ENCODE results near the gene MEF2A. TPM values are rescaled to one million over a fixed set of nuclear protein-coding genes. Genes with fewer than 3 reads are reported as not detected.
A peak's percentile ranks its signal among the peaks of the same experiment; 100 is the strongest.

MEF2A gene
- polyA plus RNA-seq, 4 donors, result 11.2 to 22.6 (median 12.7) TPM

DNA sequence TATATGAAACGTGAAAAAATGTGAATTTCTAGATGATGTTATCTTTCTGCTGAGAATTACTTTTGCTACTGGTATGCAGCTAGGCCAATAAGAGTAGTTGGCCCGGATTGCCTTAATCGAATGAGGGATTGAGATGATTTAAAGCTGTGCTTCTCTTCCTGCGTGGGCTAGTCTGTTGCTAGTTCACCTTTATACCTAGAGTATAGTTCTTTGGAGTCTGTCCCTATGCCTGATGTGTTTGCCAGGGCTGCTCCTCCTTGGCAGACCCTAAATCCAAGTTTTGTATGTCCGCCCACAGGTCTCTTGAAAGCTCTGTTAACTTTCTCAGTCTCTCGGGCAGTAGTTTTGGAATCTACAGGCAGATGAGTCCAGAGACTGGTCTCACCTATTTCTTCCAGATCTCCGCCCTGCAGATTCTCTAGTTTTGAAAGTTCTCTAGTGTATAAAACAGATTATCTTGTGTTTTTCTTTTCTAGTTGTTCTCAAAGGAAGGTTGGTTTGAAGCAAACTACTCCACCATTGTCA, 64.9 kb downstream of the MEF2A start:
- no peaks in the 10 kb centered on the region for H3K9me3 ChIP-seq (ENCODE audit: control insufficient read depth in 2 of 2, insufficient read depth in 1 of 2, low read depth in 1 of 2, low read length in 1 of 2)
- peaks cover 0 to 11% (median 5%) of the 10 kb centered on the region in 3 donors for H3K4me1 ChIP-seq (ENCODE audit: control insufficient read depth in 3 of 3, insufficient read depth in 2 of 3, low read depth in 1 of 3, low read length in 2 of 3)
- H3K27me3 ChIP-seq (ENCODE audit: control insufficient read depth in 3 of 3, insufficient read depth in 3 of 3, low read length in 3 of 3), result no peaks in the 10 kb centered on the region
- peaks cover 0 to 2% (median 0%) of the 10 kb centered on the region in 3 donors for H3K36me3 ChIP-seq (ENCODE audit: control insufficient read depth in 3 of 3, insufficient read depth in 2 of 3, low read depth in 1 of 3, low read length in 3 of 3)
- no peak overlapping the region for H3K4me3 ChIP-seq (ENCODE audit: low read depth in 1 of 3, low read length in 3 of 3)
- DNase-seq, result no peak
- 84 to 88% (median 85%) methylated on average over 7 of the region's 7 CpGs for WGBS, 3 donors
- FAIRE-seq, result no peak
- H3K27ac ChIP-seq (ENCODE audit: low read depth in 1 of 3, low read length in 2 of 3), result peak overlapping the region in 2 of 3 donors; percentile 11 to 68

DNA sequence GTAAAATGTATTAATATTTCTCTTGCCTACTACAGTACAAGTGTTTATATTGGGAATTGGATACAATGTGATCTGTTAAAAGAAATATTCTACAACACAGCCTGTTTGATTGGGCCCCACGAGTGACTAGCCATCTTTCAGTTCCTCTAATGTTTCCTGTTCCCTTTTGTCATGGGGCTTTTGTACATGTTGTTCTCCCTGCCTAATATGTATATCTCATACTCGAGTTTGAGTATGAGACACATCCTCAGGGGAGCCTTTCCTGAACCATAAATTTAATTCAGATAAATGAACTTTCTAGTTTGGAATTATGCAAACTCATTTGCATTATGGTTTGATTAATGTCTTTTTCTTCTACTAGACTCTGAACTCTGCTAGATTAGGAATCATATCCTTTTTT, 65.5 kb downstream of the MEF2A start:
- FAIRE-seq (no peak), DNase-seq (peak in 1 of 2 donors; percentile 40)
- Histone ChIP-seq H3K36me3 (ENCODE audit: control insufficient read depth in 3 of 3, insufficient read depth in 2 of 3, low read depth in 1 of 3, low read length in 3 of 3) (peaks cover 0 to 2% (median 1%) of the 10 kb centered on the region in 3 donors), H3K27me3 (ENCODE audit: control insufficient read depth in 3 of 3, insufficient read depth in 3 of 3, low read length in 3 of 3) (no peaks in the 10 kb centered on the region), H3K4me1 (ENCODE audit: control insufficient read depth in 3 of 3, insufficient read depth in 2 of 3, low read depth in 1 of 3, low read length in 2 of 3) (peaks cover 0 to 11% (median 5%) of the 10 kb centered on the region in 3 donors), H3K4me3 (ENCODE audit: low read depth in 1 of 3, low read length in 3 of 3) (no peak overlapping the region), H3K9me3 (ENCODE audit: control insufficient read depth in 2 of 2, insufficient read depth in 1 of 2, low read depth in 1 of 2, low read length in 1 of 2) (peaks cover 0 to 1% of the 10 kb centered on the region in 2 donors), H3K27ac (ENCODE audit: low read depth in 1 of 3, low read length in 2 of 3) (no peak overlapping the region)
- WGBS, 3 donors, result 3 to 9% (median 8%) methylated on average over 2 of the region's 2 CpGs

DNA sequence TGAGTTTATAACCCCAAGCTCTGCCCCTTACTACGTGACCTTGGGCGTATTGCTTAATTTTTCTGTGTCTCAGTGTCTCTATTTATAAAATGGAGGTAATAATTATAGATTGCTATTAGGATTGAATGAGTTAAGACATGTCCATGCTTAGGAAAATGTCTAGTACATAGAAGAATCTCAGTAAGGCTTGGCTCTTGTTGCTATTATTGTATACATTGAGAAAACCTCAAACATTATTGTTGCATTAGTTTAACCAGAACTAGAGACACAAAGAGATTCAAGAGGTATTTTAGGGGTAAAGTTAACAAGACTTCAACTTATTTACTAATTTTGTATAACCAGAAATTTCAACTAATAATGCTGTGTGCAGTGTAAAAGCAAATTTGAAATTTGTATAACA, 66.7 kb downstream of the MEF2A start:
- DNase-seq (no peak), FAIRE-seq (peak; percentile 80)
- Histone ChIP-seq H3K36me3 (ENCODE audit: control insufficient read depth in 3 of 3, insufficient read depth in 2 of 3, low read depth in 1 of 3, low read length in 3 of 3) (peaks cover 0 to 4% (median 2%) of the 10 kb centered on the region in 3 donors), H3K27me3 (ENCODE audit: control insufficient read depth in 3 of 3, insufficient read depth in 3 of 3, low read length in 3 of 3) (no peaks in the 10 kb centered on the region), H3K4me3 (ENCODE audit: low read depth in 1 of 3, low read length in 3 of 3) (no peak overlapping the region), H3K9me3 (ENCODE audit: control insufficient read depth in 2 of 2, insufficient read depth in 1 of 2, low read depth in 1 of 2, low read length in 1 of 2) (peaks cover 0 to 5% of the 10 kb centered on the region in 2 donors), H3K4me1 (ENCODE audit: control insufficient read depth in 3 of 3, insufficient read depth in 2 of 3, low read depth in 1 of 3, low read length in 2 of 3) (peaks cover 0 to 11% (median 5%) of the 10 kb centered on the region in 3 donors), H3K27ac (ENCODE audit: low read depth in 1 of 3, low read length in 2 of 3) (no peak overlapping the region)
- 87 to 92% (median 90%) methylated on average over 2 of the region's 2 CpGs for WGBS, 3 donors

DNA sequence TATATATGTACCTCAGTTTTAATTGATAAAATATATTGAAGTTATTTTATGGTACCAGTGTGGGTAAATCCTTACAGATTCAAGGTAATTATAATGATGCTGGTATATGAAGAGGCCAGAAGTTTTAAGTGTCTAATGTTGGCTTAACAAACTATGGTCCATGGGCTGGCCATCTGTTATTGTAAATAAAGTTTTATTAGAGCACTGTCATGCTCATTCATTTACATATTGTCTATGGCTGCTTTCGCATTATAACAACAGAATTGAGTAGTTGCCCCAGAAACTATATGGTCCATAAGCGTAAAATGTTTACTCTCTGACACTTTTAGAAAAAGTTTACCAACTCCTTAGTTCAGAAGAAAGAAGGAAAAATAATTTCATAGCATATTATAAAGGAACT, 67.9 kb downstream of the MEF2A start:
- peaks cover 0 to 5% of the 10 kb centered on the region in 2 donors for H3K9me3 ChIP-seq (ENCODE audit: control insufficient read depth in 2 of 2, insufficient read depth in 1 of 2, low read depth in 1 of 2, low read length in 1 of 2)
- no peak overlapping the region for H3K4me3 ChIP-seq (ENCODE audit: low read depth in 1 of 3, low read length in 3 of 3)
- H3K36me3 ChIP-seq (ENCODE audit: control insufficient read depth in 3 of 3, insufficient read depth in 2 of 3, low read depth in 1 of 3, low read length in 3 of 3), result peaks cover 0 to 4% (median 2%) of the 10 kb centered on the region in 3 donors
- WGBS, 3 donors, result 96 to 100% (median 100%) methylated on average over 2 of the region's 2 CpGs
- no peaks in the 10 kb centered on the region for H3K27me3 ChIP-seq (ENCODE audit: control insufficient read depth in 3 of 3, insufficient read depth in 3 of 3, low read length in 3 of 3)
- no peak for DNase-seq
- H3K4me1 ChIP-seq (ENCODE audit: control insufficient read depth in 3 of 3, insufficient read depth in 2 of 3, low read depth in 1 of 3, low read length in 2 of 3), result peaks cover 0 to 11% (median 5%) of the 10 kb centered on the region in 3 donors
- FAIRE-seq, result no peak
- H3K27ac ChIP-seq (ENCODE audit: low read depth in 1 of 3, low read length in 2 of 3), result no peak overlapping the region

DNA sequence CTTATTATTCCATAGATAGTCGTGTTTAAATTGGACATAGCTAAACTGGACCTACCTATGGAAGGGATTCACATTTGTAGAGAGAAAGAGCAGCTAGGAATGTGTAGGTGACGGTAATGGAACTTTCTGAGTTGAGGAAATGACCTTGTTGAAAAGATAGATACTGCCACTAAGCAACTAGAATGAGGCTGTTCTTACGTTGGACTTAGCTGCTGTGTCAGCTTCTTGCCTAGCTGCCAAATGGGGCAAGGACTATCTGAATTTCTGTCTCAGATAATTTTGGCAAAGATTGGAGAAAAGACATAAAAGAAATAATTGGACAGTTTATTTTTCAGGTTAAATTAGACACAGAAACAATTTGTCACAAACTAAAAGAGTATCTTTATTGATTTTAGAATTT, 68.8 kb downstream of the MEF2A start:
- DNase-seq (peak in 1 of 2 donors; percentile 5), FAIRE-seq (no peak)
- Histone ChIP-seq H3K9me3 (ENCODE audit: control insufficient read depth in 2 of 2, insufficient read depth in 1 of 2, low read depth in 1 of 2, low read length in 1 of 2) (peaks cover 0 to 5% of the 10 kb centered on the region in 2 donors), H3K4me3 (ENCODE audit: low read depth in 1 of 3, low read length in 3 of 3) (no peak overlapping the region), H3K36me3 (ENCODE audit: control insufficient read depth in 3 of 3, insufficient read depth in 2 of 3, low read depth in 1 of 3, low read length in 3 of 3) (peaks cover 0 to 4% (median 2%) of the 10 kb centered on the region in 3 donors), H3K27ac (ENCODE audit: low read depth in 1 of 3, low read length in 2 of 3) (no peak overlapping the region), H3K4me1 (ENCODE audit: control insufficient read depth in 3 of 3, insufficient read depth in 2 of 3, low read depth in 1 of 3, low read length in 2 of 3) (peaks cover 0 to 11% (median 5%) of the 10 kb centered on the region in 3 donors), H3K27me3 (ENCODE audit: control insufficient read depth in 3 of 3, insufficient read depth in 3 of 3, low read length in 3 of 3) (no peaks in the 10 kb centered on the region)
- 65 to 77% (median 72%) methylated on average over 3 of the region's 3 CpGs for WGBS, 3 donors

DNA sequence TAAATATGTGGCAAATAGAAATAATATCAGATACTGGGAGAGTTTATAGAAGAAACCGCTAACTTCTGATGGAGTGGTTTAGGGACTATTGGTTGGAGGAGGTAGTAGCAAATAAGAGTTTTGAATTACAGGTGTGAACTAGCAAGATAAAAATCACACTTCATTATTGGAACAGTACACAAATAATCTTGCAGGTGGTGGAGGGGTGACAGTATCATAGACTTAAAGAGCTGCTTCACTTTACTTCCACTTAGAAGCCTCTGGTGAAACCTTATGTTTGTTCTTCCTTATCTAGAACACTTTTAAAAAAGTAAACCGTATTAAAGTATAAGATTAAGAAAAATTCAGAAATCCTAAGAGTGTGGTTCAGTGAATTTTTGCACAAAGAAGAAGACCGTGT, 69.4 kb downstream of the MEF2A start:
- no peak overlapping the region for H3K27ac ChIP-seq (ENCODE audit: low read depth in 1 of 3, low read length in 2 of 3)
- peaks cover 0 to 11% (median 5%) of the 10 kb centered on the region in 3 donors for H3K4me1 ChIP-seq (ENCODE audit: control insufficient read depth in 3 of 3, insufficient read depth in 2 of 3, low read depth in 1 of 3, low read length in 2 of 3)
- H3K4me3 ChIP-seq (ENCODE audit: low read depth in 1 of 3, low read length in 3 of 3), result no peak overlapping the region
- peaks cover 0 to 5% of the 10 kb centered on the region in 2 donors for H3K9me3 ChIP-seq (ENCODE audit: control insufficient read depth in 2 of 2, insufficient read depth in 1 of 2, low read depth in 1 of 2, low read length in 1 of 2)
- whole genome bisulfite sequencing, 3 donors, result 92 to 95% (median 93%) methylated on average over 3 of the region's 3 CpGs
- FAIRE-seq (no peak), DNase-seq (no peak)
- H3K36me3 ChIP-seq (ENCODE audit: control insufficient read depth in 3 of 3, insufficient read depth in 2 of 3, low read depth in 1 of 3, low read length in 3 of 3), result peaks cover 0 to 4% (median 2%) of the 10 kb centered on the region in 3 donors
- H3K27me3 ChIP-seq (ENCODE audit: control insufficient read depth in 3 of 3, insufficient read depth in 3 of 3, low read length in 3 of 3), result no peaks in the 10 kb centered on the region

DNA sequence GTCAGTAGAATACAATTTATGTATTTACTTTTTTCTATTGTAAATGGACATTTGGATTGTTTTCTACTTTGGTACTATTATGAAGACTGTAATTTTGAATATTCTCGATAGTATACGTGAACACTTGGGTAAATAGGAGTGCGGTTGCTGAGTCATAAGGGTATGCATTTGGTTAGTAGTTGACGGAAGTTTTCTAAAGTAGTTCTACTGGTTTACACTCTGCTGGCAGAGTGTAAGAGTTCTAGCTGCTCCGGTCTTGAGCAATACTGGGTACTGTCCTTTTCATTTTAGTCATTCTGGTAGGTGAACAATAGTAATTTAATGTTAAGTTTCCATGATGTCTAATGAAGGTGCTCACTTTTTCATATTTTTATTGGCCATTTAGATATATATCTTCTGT, 70.0 kb downstream of the MEF2A start:
- FAIRE-seq, result no peak

DNA sequence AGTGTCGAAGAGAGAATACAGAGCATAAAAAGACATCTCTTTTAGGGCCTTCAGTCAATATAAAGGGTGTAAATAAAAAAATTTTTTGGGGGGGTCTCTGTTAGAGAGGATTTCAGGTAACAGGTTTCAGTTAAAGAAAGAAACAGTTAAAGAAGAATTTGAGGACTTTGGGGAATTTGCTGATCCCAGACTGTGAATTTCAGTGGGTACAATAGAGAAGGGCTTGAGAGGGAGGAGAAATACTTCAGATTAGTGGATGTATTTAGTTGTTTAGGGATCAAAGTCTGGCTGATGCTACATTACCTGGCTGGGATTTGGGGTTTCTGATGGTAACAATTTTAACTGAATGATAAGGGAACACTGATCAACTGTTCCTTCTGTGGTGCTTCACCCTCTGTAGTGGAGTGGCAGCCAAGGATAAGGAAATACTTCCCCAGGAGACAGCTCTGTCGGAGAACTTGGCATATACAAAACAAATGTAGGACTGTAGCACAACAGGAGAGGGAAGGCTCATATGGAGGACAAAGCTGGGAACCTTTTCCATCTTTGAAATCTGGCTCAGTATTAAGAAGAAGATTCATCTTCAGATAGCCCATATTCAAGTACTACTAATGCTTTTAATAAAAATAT, 79.2 kb downstream of the MEF2A start:
- WGBS, 3 donors, result 87 to 98% (median 96%) methylated on average over 2 of the region's 2 CpGs
- Histone ChIP-seq H3K4me3 (ENCODE audit: low read depth in 1 of 3, low read length in 3 of 3) (no peak overlapping the region), H3K4me1 (ENCODE audit: control insufficient read depth in 3 of 3, insufficient read depth in 2 of 3, low read depth in 1 of 3, low read length in 2 of 3) (no peaks in the 10 kb centered on the region), H3K27ac (ENCODE audit: low read depth in 1 of 3, low read length in 2 of 3) (no peak overlapping the region), H3K9me3 (ENCODE audit: control insufficient read depth in 2 of 2, insufficient read depth in 1 of 2, low read depth in 1 of 2, low read length in 1 of 2) (no peaks in the 10 kb centered on the region), H3K27me3 (ENCODE audit: control insufficient read depth in 3 of 3, insufficient read depth in 3 of 3, low read length in 3 of 3) (no peaks in the 10 kb centered on the region), H3K36me3 (ENCODE audit: control insufficient read depth in 3 of 3, insufficient read depth in 2 of 3, low read depth in 1 of 3, low read length in 3 of 3) (peaks cover 2 to 9% (median 7%) of the 10 kb centered on the region in 3 donors)
- no peak for FAIRE-seq
- DNase-seq, result no peak

More for the DNA sequence above, 70.0 kb downstream of the MEF2A start:
- Histone ChIP-seq H3K4me3 (ENCODE audit: low read depth in 1 of 3, low read length in 3 of 3) (no peak overlapping the region), H3K36me3 (ENCODE audit: control insufficient read depth in 3 of 3, insufficient read depth in 2 of 3, low read depth in 1 of 3, low read length in 3 of 3) (peaks cover 0 to 7% (median 2%) of the 10 kb centered on the region in 3 donors), H3K27me3 (ENCODE audit: control insufficient read depth in 3 of 3, insufficient read depth in 3 of 3, low read length in 3 of 3) (no peaks in the 10 kb centered on the region), H3K4me1 (ENCODE audit: control insufficient read depth in 3 of 3, insufficient read depth in 2 of 3, low read depth in 1 of 3, low read length in 2 of 3) (peaks cover 0 to 8% (median 3%) of the 10 kb centered on the region in 3 donors), H3K9me3 (ENCODE audit: control insufficient read depth in 2 of 2, insufficient read depth in 1 of 2, low read depth in 1 of 2, low read length in 1 of 2) (peaks cover 0 to 5% of the 10 kb centered on the region in 2 donors), H3K27ac (ENCODE audit: low read depth in 1 of 3, low read length in 2 of 3) (no peak overlapping the region)
- WGBS, 3 donors, result 80 to 95% (median 86%) methylated on average over 5 of the region's 5 CpGs
- no peak for DNase-seq

All from small intestine (tissue), 7 donors.